CD1c-positive myeloid dendritic cell (primary cell): ENCODE results near the gene SMPD1.

Source experiments
- DNase-seq: peaks from one replicate; pipeline ENCODE4 v3.0.0-alpha.2; 2016; ENCODE audit errors: extremely low spot score

Gene SMPD1

DNA sequence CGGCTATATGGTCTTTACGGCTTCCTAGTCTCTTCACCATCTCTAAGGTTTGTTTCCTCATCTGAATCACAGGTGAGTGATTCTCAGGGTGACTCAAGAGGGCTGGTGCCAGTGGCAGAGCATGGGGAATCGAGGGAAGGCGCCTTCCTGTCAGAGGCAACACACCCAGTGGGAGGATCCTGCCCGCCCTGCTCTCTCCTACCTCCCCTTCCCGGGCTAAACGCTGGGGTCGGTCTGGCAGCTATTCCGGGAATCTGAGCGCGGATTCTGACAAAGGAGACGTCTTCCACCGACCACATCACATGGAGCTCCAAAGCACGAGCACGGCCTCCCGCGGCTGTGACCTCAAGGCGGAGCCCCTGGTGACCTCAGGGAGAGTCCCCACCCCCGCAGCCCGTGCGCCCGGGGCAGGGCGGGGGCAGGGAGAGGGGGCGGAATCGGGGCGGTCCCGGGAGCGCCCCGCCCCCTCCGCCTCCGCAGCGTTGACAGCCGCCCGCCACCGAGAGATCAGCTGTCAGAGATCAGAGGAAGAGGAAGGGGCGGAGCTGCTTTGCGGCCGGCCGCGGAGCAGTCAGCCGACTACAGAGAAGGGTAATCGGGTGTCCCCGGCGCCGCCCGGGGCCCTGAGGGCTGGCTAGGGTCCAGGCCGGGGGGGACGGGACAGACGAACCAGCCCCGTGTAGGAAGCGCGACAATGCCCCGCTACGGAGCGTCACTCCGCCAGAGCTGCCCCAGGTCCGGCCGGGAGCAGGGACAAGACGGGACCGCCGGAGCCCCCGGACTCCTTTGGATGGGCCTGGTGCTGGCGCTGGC lies at the start of gene SMPD1:
TSS of gene SMPD1 (plus strand) at position 570 of the 813 bp plus-strand sequence. CDS start at position 695, 125 bp downstream.
- DNase-seq, result peak; percentile 97

DNA sequence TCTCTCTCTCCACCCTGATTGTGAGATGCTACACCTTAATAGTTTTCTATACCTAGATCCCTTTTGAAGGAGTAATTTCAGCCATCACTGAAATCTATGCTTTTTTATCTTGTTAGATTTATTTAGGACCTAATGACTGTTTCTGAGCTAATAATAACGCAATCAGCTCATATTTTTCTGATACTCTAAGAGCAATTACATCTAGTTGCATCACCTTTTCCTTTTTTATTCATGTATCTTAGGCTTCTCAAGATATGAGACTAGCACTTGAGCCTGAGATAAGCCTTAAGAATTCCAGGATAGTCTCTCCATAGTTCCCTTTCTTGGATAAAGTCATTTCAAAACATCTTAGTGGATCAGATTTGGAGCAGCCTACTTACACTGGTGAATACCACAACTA lies 44.9 kb upstream of the SMPD1 start:
- no peak for DNase-seq

DNA sequence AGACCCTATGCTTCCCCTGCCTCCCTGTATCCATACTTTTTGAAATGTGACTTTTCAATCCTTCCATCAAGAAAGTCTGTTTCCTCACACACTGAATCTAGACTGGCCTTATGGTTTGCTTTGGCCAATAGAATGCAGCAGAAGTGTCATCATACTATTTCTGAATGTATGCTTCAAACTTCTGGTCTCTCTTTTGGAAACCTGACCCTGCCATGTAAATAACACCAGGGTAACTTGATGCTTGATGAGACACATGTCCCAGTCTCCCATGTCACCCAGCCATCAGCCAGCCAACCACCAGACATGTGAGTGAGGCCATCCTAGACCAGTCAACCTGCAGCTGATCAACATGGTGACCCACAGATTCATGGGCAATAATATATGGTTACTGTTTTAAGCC lies 40.2 kb upstream of the SMPD1 start:
- no peak for DNase-seq

DNA sequence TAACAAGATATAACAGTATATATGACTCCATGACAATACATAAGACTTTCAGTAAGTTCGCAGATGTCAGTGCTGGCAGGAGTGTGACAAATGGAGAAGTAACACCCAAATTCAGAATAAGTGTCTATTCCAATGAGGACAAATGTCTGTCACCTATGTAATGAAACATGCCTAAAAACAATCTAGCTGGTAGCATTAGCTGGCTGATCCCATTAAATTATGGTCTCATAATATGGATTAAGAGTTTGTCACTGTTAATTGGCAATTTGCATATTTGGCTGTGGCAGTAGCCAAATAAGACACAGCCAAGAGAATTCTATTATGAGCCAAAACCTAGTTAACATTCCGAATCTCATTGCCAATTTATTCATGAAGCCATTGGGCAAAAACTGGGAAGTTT lies 39.8 kb upstream of the SMPD1 start:
- no peak for DNase-seq

DNA sequence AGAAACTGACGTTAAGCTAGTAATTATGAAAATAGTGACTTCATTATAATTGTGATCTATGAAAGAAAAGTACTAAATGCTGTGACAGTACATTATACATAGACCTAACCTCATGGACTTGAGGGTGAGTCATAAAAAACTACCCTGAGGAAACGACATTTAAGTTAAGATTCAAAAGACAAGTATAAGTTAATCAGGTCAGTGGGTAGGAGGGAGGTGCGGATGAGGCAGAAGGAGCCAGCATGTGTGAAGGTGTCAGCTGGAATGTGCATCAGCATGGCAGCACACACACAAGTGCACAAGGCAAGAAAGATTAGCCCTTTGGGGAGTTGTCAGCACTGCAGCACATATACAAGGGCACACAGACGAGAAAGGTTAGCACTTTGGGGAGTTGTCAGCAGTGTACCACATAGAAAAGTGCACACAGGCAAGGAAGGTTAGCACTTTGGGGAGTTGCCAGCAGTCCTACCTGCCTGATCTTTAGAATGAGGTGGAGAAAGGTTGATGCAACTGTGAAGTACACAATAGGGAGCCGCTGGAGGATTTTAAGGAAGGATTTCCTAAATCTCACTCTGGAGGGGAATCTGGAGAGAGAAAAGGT lies 38.4 kb upstream of the SMPD1 start:
- no peak for DNase-seq

DNA sequence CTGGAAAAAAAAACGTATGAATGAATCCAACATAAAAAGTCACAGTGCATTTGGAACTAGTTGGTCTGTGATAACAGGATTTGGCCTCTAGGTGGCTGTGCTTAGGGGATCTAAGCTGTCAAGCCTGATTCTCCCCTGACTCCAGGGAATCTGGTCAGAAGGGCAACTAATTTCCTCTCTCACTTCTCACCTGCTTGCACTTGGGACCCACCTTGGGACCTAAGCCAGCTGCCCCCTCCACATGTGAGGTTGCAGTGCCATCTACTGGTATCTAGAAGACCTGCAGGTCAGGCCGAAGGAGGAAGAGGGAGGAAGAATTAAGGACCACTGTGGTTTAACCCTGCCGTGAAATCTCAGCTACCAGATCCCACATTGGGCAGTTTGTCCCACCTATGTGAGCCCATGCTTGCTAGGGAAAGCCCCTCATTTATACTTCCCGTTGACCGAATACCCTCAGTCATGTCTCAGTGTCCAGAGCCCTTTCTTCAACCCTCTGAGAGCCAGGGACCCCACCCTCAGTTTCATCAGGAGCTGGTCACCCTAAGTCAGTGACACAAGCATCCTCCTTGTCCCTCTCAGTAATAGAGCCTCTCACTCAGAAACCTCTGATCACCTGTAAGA lies 36.8 kb upstream of the SMPD1 start:
- DNase-seq, result peak; percentile 67

DNA sequence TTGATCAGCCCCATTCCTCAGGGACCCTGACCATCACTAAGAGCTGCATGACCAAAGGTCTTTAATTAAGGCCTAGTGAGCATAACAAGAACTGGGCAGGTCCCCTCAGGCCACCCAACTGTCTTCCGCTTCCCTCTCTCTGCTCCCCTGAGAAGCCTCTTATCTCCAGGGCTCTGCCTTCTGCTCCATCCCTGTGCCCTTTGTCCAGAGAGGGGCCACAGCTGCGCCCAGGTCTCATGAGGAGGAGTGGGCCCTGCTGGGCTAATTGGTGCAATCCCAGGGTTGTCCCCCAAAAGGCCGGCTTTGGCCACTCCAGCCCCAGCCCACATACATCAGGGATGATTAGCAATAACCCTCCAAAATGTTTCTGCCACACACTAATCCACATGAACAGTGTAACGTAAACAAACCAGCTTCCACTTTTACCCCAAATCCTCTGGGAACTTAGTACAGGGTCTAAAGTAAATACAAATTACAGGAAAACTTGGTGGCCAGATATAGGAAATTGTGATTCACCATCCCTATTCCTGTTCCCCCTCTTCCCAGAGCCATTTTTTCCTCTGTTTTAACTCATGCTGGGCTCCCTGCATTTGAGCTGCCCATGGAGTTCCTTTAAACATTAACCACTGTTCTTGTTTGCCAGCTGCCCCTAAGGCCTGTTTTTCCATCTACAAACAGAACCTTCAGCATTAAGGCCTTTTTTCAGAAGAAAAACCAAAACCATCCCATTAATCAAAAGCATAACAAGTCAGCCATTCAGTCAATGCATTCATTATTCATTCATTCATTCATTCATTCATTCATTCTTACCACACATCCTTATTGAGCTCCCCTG lies 35.4 kb upstream of the SMPD1 start:
- DNase-seq, result no peak

DNA sequence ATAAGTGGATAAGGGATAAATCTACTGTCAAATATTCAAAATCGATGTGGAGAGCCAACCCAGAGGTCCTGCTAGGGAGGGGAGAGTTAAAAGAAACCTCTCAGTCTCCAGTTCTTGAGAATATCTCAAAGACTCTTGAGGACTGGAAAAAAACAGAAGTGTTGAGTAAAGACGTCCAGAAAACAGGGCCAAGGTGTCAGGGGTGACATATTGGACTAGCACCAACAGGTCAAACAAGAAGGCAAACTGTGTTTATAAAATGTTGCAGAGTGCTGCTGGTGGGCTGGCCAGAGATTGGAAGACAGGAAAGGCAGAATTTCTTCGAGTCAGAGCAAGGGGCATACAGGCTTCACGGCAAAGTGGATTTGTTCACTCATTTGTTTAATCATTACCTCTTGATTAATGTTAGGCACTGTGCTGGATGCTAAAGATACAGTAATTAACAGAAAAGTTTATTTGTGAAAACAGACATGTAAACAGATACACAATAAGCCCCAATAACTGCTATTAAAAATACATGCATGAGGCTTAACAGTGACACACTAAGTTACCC lies 33.7 kb upstream of the SMPD1 start:
- DNase-seq, result no peak

DNA sequence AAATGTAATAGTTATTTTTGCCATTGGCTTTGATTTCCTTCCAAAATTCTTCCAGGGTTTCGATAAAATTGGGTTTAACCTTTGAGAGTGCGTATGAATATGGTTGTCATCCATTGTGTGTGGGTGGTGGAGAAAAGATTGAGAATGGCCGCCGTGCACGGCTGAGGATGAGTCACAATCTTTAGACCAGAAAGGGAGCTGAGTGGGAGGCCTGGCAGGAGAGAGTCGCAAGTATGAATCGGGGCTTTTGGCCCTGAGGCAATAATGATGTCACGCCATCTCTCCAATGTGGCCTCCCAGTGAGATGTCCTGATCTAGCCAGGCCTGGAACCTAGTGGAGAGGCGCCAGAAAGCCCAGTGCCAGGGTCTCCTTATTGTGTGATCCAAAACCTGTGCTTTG lies 33.1 kb upstream of the SMPD1 start:
- DNase-seq, result peak; percentile 75

DNA sequence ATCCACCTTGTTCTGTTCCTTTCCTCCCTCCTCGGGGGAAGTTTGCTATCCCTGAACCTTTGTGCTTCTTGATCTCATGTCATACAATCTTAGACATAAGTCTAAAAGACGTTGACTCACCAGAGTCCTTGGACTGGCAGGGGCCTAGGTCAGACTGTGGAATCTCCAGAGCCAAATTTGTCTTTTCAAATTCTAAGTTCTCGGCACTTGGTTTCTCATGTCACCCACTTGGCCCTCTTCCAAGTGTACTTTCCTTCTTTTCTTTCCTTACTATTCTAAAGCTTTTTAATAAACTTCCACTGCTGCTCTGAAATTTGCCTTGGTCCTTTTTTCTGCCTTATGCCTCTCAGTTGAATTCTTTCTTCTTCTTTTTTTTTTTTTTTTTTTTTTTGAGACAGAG lies 30.1 kb upstream of the SMPD1 start:
- no peak for DNase-seq

DNA sequence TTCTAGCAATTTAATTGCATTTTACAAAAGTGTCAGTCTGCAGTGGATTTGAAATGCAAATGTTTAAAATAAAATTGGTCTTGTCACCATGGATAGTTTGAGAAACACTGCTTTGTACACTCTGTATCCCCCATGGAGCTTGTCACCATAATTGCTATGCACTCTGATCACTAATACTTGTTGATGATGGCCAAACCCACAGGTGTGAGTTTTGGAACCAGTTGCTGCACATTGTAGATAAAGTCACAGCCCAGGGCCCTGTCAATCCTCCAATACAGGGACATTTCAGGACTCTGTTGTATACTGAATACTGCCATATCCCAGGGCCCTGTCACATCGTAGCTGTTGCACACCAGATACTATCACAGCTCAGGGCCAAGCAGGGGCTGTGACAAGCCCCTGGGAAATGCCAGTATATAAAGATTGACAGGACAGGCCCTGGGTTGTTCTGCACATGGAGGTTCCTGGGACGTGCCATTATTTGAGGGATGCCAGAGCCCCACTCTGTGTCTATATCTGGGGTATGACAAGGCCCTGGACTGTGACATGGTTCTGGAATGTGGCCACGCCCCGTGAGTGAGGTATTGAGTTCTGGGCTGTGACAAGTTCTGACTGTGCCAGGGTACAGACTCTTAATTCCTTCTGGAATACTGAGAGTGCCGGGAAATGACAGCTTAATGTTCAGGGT lies 27.9 kb upstream of the SMPD1 start:
- DNase-seq, result no peak

DNA sequence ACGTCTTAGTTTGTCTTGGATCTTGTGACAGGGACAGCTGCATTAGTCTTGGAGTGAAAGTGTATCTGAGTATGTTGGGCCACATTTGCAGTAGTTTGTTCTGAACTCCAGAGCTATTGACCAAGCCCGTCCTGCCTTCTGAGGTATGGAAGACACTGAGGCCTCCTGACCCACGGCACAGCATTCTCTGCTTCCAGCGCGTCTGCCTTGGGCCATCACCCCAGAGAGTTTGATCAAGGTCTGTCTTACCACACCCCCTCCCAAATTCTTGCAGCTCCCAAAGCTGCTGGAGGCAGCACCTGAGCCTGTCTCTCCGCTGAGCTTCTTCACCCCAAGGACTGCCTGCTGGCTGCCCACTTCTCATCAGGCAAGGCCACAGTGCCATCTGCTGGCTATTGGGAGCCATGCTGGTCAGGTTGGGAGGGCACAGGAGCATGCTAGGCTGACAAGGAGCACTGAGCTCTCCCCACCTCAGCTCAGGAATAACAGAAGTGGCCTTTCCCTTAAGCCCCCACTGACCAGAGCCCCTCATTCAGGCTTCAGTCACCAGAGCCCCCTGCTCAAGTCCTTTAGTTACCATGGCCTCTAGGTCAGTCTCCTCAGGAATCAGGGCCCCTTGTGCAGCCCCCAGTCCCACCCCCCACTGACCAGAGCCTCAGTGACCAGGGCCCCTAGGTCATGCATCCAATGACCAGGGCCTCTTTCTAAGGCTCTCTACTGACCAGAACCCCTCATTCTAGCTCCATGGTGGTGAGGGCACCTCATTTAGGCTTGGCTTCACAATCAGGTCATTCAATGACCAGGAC lies 27.2 kb upstream of the SMPD1 start:
- DNase-seq, result peak; percentile 69

DNA sequence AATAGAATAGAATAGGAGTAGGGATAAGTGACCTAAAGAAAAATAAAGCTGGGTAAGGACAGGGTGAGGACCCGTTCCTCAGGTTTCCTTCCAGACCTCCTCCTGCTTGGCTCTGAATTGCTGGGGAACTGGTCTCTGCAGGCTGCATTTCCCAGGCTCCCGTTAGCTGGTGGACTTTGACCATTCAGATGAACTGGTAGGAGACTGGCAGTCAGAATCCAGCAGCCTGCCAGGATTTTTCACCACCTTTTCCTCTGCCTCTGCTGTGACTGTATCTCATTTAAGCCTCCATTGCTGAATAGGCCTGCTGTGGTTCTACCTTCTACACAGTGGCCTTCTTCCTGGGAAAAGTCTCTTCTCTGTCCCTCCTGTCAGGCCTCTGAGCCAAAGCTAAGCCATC lies 24.6 kb upstream of the SMPD1 start:
- no peak for DNase-seq

DNA sequence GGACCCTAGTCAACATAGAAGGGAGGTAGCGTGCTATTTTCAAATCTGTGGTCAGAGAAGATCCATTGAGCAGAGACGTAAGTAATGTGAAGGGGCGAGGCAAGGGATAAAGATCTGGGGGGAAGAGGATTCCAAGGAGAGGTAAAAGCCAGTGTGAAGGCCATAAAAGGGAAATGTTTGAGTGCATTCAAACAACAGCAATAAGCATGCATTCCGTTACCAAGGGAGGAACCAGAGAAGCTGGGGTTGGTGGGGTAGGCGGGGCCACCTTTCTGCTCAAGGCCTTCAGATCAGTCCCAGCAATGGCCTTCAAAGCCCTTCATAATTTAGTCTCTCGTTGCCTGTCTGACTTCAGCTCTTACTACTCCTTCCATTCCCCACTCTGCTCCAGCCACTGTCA lies 18.4 kb upstream of the SMPD1 start:
- no peak for DNase-seq

DNA sequence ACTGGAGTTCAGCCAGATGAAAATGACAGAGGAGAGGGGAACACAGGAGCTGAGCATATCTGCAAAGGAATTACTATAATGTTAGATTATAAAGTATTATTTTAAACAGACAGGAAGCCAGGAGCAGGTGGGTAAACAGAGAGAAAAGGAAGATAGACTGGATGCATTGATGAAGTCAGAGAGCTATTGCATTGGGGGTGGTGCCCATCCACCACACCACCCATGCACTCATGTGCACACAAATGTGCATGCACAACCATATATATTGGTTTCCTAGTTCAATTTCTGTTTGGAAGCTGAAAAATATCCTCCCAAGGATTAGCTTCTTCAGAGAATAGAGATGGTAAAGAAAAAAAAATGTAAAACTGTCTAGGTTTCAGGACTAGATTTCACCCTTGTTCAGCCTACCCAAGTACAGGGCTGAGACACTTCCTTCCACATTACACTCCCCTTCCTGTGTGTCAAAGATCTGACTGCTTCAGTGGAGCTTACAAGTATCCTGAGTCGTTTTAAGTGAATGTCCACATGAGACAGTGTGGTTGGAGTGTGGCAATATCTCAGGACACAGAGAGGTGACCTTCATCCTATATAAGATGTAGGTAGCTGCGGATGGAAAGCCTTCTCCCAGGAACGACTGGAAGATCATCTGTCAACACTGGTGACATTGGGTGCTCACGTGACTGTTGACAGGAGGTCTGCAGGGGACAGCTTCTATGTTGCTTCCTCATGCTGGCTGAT lies 12.2 kb upstream of the SMPD1 start:
- DNase-seq, result peak; percentile 35

DNA sequence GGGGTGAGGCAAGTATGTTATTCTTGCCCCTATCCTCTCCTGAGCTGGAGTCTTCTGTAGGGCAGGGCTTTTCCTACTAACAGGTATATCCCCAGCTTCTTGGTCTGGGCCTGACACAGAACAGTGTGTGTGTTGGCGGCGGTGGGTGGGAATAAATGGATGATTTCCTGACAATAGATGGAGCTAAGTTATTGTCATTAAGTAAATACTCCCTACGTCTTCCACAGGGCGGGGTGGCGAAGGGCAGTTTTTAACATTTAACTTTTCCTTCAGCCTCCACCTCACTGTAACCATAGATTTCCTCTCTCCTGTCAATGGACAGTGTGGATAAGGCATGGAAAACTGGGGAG lies 11.7 kb upstream of the SMPD1 start:
- DNase-seq, result no peak

DNA sequence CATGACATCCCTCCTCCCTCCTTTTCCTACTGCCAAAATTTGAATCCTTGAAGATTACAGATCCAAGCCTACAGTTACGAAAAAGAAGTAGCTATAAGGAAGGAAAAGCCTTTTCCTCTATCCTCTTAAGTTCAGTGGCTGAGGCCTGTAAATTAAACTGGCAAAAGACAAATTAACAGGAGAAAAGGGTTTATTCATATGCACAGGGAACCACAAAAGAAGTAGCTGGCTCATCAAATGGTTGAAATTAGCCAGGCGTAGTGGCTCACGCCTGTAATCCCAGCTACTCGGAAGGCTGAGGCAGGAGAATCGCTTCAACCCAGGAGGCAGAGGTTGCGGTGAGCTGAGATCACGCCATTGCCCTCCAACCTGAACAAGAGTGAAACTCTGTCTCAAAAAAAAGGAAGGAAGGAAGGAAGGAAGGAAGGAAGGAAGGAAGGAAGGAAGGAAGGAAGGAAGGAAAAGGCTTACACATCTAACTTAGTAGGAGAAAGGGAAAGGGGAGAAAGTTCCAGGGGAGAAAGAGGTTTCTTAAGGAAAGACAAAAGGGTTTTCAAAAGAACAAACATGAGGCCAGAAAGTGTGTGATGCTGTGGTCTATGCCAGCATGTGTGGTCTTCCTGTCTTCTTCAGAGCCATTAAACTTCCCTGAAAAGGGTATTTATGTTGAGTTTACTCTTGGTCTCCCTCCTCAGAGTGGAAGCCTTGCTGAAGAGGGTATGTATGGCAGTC lies 5.1 kb upstream of the SMPD1 start:
- no peak for DNase-seq

DNA sequence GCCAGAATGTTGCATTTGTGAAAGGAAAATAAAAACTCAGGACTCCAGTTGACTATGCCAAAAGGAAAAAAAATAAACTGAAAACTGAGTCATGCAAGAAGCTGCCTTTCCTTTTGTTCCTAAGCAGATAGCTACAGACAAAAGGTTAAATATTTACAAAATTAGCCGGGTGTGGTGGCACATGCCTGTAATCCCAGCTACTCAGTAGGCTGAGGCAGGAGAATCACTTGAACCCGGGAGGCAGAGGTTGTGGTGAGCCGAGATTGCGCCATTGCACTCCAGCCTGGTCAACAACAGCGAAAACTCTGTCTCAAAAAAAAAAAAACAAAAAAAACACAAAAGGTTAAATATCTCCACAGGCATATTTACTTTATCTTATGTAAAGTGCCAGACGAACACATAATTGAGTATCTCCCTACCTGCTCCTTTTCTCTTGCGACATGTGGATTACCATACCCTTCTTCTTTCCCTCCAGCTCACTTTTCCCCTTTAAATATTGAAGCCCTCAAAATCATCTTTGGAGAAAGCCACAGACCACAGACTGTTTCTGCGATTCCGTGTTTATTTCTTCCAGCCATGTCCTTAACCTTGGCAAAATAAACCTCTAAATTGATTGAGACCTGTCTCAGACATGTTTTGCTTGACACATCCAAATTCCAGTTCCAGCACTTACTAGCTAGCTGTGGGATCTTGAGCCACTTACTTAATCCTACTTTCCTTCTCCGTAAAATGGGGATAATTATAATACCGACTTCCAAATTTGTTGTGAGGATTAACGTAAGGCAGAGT lies 2.3 kb upstream of the SMPD1 start:
- no peak for DNase-seq
